PC-9 (cell line): ENCODE data around the gene PDE8A.

ENCODE experiments used
- CTCF ChIP-seq: fragments of 200-600 bp; sonication (generic); conservative IDR thresholded peaks from 2 replicates; pipeline ENCODE4 v1.6.1; 2017; ENCODE audit warnings: mixed run types, antibody characterized with exemption, mild to moderate bottlenecking, moderate library complexity
- EZH2 ChIP-seq: fragments of 200-600 bp; sonication (generic); IDR thresholded peaks from 2 replicates; pipeline ENCODE4 v1.8.0; 2017; ENCODE audit warnings: antibody characterized with exemption, low read depth

GRCh38 chr15:85036716-85037115, 55.1 kb downstream of the PDE8A start:
- no peak for TF ChIP-seq CTCF
- TF ChIP-seq EZH2, result no peak
